Uterus (tissue), 4 donors: Measurements from ENCODE around the gene TTC7B. TPM values are rescaled to one million over a fixed set of nuclear protein-coding genes. Genes with fewer than 3 reads are reported as not detected.

Source experiments
- DNase-seq, 2 donors: peaks; one replicate each; pipeline ENCODE4 v3.0.0-alpha.2; 2019 to 2020
- H3K27ac ChIP-seq, 2 donors: fragments of 200-600 bp; sonication (generic); 1 replicate in 1 of 2; 2 replicates in 1 of 2; pipeline ENCODE4 v1.5.1; 2016 to 2018
- H3K27me3 ChIP-seq, 2 donors: fragments of 200-600 bp; sonication (generic); one replicate each; pipeline ENCODE4 v1.5.1; 2018 to 2019; ENCODE audit warnings: control low read depth in 1 of 2
- H3K36me3 ChIP-seq, 2 donors: fragments of 200-600 bp; sonication (generic); one replicate each; pipeline ENCODE4 v1.5.1; 2019; ENCODE audit warnings: control low read depth in 1 of 2
- H3K4me1 ChIP-seq, 2 donors: fragments of 200-600 bp; sonication (generic); one replicate each; pipeline ENCODE4 v1.5.1; 2018 to 2019; ENCODE audit warnings: control low read depth in 1 of 2
- H3K4me3 ChIP-seq, 2 donors: fragments of 200-600 bp; sonication (generic); 1 replicate in 1 of 2; 2 replicates in 1 of 2; pipeline ENCODE4 v1.5.1; 2018 to 2019; ENCODE audit warnings: mild to moderate bottlenecking in 1 of 2
- H3K9me3 ChIP-seq, 2 donors: fragments of 200-600 bp; sonication (generic); one replicate each; pipeline ENCODE4 v1.5.1; 2019; ENCODE audit warnings: control low read depth in 1 of 2
- POLR2A ChIP-seq, 2 donors: fragments of 450-650 bp; IDR thresholded peaks; one replicate each; pipeline ENCODE4 v1.6.1; 2016; ENCODE audit warnings: antibody characterized with exemption in 2 of 2, mild to moderate bottlenecking in 1 of 2, moderate library complexity in 1 of 2
- intact Hi-C: fragments of 100-400 bp; cut with DNase I; formaldehyde crosslinking; loops from one replicate; pipeline ENCODE4 v1.15.1; 2023; ENCODE audit warnings: low total_unique reads
- total RNA-seq, 4 donors: library from RNA; depleted of rRNA in 3 of 4; stranded (reverse); fragments of >200 nt in 3 of 4; gene quantifications; one replicate each; pipeline versions ENCODE4 v1.1.0 to v1.2.4, GENCODE V29; 2014 to 2023
- TF ChIP-seq, protein P1 (sequence below), 4 experiments: fragments of 200-600 bp in 2 of 4; fragments of 450-650 bp in 2 of 4; sonication (generic) in 2 of 4; IDR thresholded peaks; one replicate each; pipeline ENCODE4 v1.5.1; 2016 to 2019; ENCODE audit warnings: antibody characterized with exemption in 4 of 4, mild to moderate bottlenecking in 2 of 4, moderate library complexity in 1 of 4
- donor health status: DM: yes; HTN: yes; CAD: no.

Gene TTC7B
- total RNA-seq, 4 donors from 2014 or later: 15.3 to 73.9 (median 28.0) TPM

DNA sequence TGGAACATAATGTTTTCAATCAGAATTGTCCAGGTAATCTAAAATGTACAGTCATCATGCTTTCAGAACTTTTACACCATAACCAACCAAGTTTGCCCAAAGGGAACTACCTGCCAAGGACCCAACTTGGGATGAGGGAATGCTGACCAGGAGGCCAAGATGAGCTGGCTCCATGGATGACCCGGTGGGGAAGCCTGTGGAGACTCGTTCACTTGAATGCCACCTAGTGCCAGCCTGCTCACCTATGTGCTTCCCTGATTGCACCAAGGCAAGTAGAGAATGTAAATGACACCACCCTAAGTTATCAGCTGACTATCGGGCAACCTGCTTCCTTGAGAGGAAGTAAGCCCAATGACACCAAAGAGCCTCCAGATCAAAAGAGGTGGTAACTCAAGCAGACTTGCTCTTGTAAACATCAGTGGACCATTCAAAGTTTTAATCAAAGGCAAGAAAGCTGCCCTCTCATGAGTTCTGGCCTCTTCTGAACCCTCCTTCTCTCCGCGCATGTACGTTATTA, 137.3 kb downstream of the TTC7B start:
- DNase-seq: no peak
- H3K4me3 ChIP-seq: no peak overlapping the region
- H3K36me3 ChIP-seq: no peaks in the 10 kb centered on the region
- TF ChIP-seq POLR2A (IDR thresholded peaks at IDR 0.05): no peak
- TF ChIP-seq, protein P1, sequence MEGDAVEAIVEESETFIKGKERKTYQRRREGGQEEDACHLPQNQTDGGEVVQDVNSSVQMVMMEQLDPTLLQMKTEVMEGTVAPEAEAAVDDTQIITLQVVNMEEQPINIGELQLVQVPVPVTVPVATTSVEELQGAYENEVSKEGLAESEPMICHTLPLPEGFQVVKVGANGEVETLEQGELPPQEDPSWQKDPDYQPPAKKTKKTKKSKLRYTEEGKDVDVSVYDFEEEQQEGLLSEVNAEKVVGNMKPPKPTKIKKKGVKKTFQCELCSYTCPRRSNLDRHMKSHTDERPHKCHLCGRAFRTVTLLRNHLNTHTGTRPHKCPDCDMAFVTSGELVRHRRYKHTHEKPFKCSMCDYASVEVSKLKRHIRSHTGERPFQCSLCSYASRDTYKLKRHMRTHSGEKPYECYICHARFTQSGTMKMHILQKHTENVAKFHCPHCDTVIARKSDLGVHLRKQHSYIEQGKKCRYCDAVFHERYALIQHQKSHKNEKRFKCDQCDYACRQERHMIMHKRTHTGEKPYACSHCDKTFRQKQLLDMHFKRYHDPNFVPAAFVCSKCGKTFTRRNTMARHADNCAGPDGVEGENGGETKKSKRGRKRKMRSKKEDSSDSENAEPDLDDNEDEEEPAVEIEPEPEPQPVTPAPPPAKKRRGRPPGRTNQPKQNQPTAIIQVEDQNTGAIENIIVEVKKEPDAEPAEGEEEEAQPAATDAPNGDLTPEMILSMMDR (IDR thresholded peaks at IDR 0.05): no peak
- H3K27ac ChIP-seq: no peak overlapping the region
- intact Hi-C loops: no loop called here
- no peaks in the 10 kb centered on the region for H3K27me3 ChIP-seq
- H3K9me3 ChIP-seq: no peaks in the 10 kb centered on the region
- H3K4me1 ChIP-seq: no peaks in the 10 kb centered on the region

DNA sequence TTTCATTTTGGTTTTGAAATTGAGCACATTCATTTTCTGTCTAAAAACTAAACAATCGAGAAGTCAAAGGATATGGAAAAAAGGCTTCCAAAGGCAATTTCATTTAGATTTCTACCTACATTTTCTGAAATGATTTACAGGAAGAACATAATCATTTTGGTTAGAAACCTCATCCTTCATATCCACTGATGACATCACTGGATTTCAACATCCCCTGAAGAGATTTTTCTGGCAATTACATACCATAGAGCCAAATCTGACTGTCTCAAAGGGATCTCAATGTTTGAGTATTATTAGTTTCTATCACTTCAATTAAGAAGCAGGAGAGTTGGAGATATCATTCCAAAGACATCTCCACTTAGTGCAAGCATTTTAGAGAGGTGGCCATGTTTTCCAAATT, 137.8 kb downstream of the TTC7B start:
- Histone ChIP-seq H3K9me3 (no peaks in the 10 kb centered on the region), H3K4me3 (no peak overlapping the region), H3K27me3 (no peaks in the 10 kb centered on the region), H3K27ac (no peak overlapping the region), H3K4me1 (no peaks in the 10 kb centered on the region), H3K36me3 (no peaks in the 10 kb centered on the region)
- DNase-seq: no peak
- intact Hi-C loops: no loop called here
- no peak for TF ChIP-seq POLR2A (IDR thresholded peaks at IDR 0.05)
- TF ChIP-seq, protein P1 (IDR thresholded peaks at IDR 0.05): no peak

DNA sequence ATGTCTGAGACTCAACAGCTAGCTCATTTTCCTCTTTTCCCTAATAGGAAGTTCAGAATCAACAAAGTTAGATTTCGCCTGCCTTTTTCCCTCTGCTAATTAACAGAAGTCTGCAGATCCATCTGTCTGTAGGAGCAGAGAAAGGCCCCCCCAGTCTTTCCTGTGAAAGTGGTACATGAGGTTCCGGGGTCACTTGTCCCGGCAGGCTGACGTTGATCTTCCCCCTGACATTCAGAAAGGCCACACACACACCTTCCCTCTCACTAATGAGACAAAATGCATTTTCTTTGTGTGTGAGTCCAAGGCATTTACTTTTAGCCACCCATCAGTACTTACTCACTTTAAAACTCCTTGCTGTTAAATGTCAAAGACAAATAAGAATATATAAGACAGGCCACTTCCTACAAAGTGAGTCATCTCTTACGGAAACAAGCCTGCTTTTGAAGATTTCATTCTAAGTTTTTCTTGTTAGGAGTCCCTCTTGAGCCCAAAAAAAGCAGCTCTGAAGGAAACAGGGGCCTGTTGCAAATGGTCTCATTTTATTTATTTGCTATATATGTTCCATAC, 138.7 kb downstream of the TTC7B start:
- Histone ChIP-seq H3K36me3 (no peaks in the 10 kb centered on the region), H3K9me3 (no peaks in the 10 kb centered on the region), H3K4me1 (no peaks in the 10 kb centered on the region), H3K27me3 (no peaks in the 10 kb centered on the region), H3K4me3 (no peak overlapping the region), H3K27ac (peak overlapping the region; percentile 22 to 47)
- DNase-seq: no peak
- no peak for TF ChIP-seq POLR2A (IDR thresholded peaks at IDR 0.05)
- TF ChIP-seq, protein P1 (IDR thresholded peaks at IDR 0.05): no peak
- intact Hi-C loops: no loop called here

DNA sequence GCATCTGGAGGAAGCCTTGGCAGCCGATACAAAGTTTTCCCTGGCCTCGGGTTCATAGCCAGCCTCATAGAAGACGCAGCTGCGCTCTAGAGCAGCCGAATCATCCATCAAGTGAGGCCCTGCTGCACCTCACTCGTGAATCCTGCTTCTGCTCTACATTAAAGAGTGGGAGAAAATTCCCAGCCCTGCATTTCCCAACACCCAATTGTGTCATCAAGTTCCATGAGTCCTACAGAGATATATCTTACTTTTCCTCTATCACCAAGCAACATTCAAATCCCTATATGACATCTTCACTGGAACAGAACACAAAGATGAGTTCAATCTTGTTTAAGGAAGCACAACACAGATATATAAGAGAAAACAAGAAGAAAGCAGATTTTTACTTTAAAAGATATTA, 139.3 kb downstream of the TTC7B start:
- H3K9me3 ChIP-seq: no peaks in the 10 kb centered on the region
- intact Hi-C loops: no loop called here
- no peak overlapping the region for H3K4me3 ChIP-seq
- no peaks in the 10 kb centered on the region for H3K27me3 ChIP-seq
- no peaks in the 10 kb centered on the region for H3K36me3 ChIP-seq
- no peaks in the 10 kb centered on the region for H3K4me1 ChIP-seq
- TF ChIP-seq, protein P1 (IDR thresholded peaks at IDR 0.05): no peak
- no peak for TF ChIP-seq POLR2A (IDR thresholded peaks at IDR 0.05)
- peak in 1 of 2 donors; percentile 62 for DNase-seq
- peak overlapping the region in 1 of 2 donors; percentile 47 for H3K27ac ChIP-seq

DNA sequence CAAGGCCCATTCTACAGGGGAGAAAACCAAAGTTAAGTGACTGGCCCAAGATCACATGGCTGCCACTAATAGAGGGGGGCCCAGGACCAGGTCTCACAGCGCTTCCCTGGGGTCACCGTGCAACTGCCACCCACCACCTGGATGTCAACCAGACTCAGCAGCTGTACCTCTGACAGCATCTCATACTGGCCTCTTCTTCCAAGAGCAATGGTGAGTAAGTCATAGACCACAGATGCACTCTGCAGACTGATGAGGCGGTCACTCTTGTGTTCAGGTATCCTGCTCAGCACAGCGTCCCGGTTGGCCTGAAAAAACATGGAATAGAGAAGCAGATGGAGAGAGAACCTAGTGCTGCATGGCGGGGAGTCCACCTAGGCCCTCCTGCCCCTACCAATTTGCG, 139.9 kb downstream of the TTC7B start:
- TF ChIP-seq POLR2A (IDR thresholded peaks at IDR 0.05): no peak
- TF ChIP-seq, protein P1 (IDR thresholded peaks at IDR 0.05): no peak
- no peak overlapping the region for H3K4me3 ChIP-seq
- H3K27me3 ChIP-seq: no peaks in the 10 kb centered on the region
- H3K4me1 ChIP-seq: no peaks in the 10 kb centered on the region
- H3K36me3 ChIP-seq: no peaks in the 10 kb centered on the region
- DNase-seq: no peak
- H3K27ac ChIP-seq: peak overlapping the region in 1 of 2 donors; percentile 6
- intact Hi-C loops: no loop called here
- H3K9me3 ChIP-seq: no peaks in the 10 kb centered on the region
